Small intestine (tissue), 7 donors: ENCODE data around the gene PDCD4. TPM values are rescaled to one million over a fixed set of nuclear protein-coding genes. Genes with fewer than 3 reads are reported as not detected.
A peak's percentile ranks its signal among the peaks of the same experiment; 100 is the strongest.

Experiments used
- DNase-seq, 2 donors: peaks; one replicate each; pipeline versions ENCODE4 v3.0.0 to v3.0.0-alpha.2; 2013
- FAIRE-seq: peaks from 2 replicates; lab custom pipeline; 2012; peaks lifted over from hg19 to GRCh38; lab: Jason Lieb, UNC
- H3K27ac ChIP-seq, 3 donors: one replicate each; pipeline ENCODE4 v1.5.1; 2013; ENCODE audit warnings: low read length in 2 of 3, mild to moderate bottlenecking in 2 of 3, control low read depth in 1 of 3, inconsistent platforms in 1 of 3, low read depth in 1 of 3, moderate library complexity in 1 of 3
- H3K27me3 ChIP-seq, 3 donors: one replicate each; pipeline ENCODE4 v1.6.1; 2013; ENCODE audit warnings: low read length in 3 of 3, inconsistent platforms in 1 of 3; ENCODE audit not compliant: control insufficient read depth in 3 of 3, insufficient read depth in 3 of 3
- H3K36me3 ChIP-seq, 3 donors: one replicate each; pipeline ENCODE4 v1.6.1; 2013; ENCODE audit warnings: low read length in 3 of 3, inconsistent platforms in 1 of 3, low read depth in 1 of 3, mild to moderate bottlenecking in 1 of 3, moderate library complexity in 1 of 3; ENCODE audit not compliant: control insufficient read depth in 3 of 3, insufficient read depth in 2 of 3
- H3K4me1 ChIP-seq, 3 donors: one replicate each; pipeline ENCODE4 v1.6.1; 2013; ENCODE audit warnings: low read length in 2 of 3, inconsistent platforms in 1 of 3, low read depth in 1 of 3, mild to moderate bottlenecking in 1 of 3, moderate library complexity in 1 of 3; ENCODE audit not compliant: control insufficient read depth in 3 of 3, insufficient read depth in 2 of 3
- H3K4me3 ChIP-seq, 3 donors: one replicate each; pipeline ENCODE4 v1.5.1; 2013; ENCODE audit warnings: low read length in 3 of 3, control low read depth in 1 of 3, inconsistent platforms in 1 of 3, low read depth in 1 of 3, mild to moderate bottlenecking in 1 of 3, moderate library complexity in 1 of 3
- H3K9me3 ChIP-seq, 2 donors: one replicate each; pipeline ENCODE4 v1.6.1; 2013; ENCODE audit warnings: low read depth in 1 of 2, low read length in 1 of 2; ENCODE audit not compliant: control insufficient read depth in 2 of 2, insufficient read depth in 1 of 2
- WGBS, 3 donors: extraction: QIAGEN DNeasy Blood & Tissue Kit; methylation state at CpG; one replicate each; pipeline ENCODE4 v1.1.7; 2013; 5-methylcytosine and 5-hydroxymethylcytosine counted together
- polyA plus RNA-seq, 4 donors: library from polyadenylated mRNA; stranded (reverse) in 3 of 4; unstranded in 1 of 4; fragments of 200-250 nt in 3 of 4; fragments of 120-200 nt in 1 of 4; gene quantifications; one replicate each; pipeline versions ENCODE4 v1.2.1 to v1.2.3, GENCODE V29; 2013
- donor health status: healthy with polysubstance abuse.
- donor health status: control.
- donor health status: control.
- donor health status: Bipolar disorder and iron deficiency.
- donor health status: healthy.

PDCD4 gene
- polyA plus RNA-seq, 4 donors, result 111 to 346 (median 216) TPM

GRCh38 chr10:110860576-110861241 lies 11.0 kb upstream of the PDCD4 start:
- H3K4me1 ChIP-seq, result peaks cover 30 to 69% (median 36%) of the 10 kb centered on the region in 3 donors
- peak; percentile 69 to 73 for DNase-seq

DNA sequence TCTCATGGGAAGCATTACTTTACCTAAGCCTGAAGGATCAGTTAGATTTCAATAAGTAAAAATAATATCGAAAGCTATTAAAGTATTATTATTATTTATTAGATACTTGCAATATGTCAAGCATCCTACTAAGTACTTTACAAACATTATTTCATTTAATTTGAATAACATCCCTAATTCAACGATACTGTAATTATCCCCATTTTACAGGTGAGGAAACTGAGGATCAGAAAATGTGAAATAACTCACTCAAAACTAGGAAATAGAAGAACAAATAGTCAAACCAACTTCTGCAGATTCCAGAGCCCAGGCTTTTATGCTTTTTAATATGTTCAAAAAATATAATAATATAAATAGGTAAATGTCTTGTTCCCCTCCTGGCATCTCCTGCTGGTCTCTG lies 10.3 kb upstream of the PDCD4 start:
- no peaks in the 10 kb centered on the region for H3K9me3 ChIP-seq
- H3K4me3 ChIP-seq, result no peak overlapping the region

More at GRCh38 chr10:110860576-110861241, 11.0 kb upstream of the PDCD4 start:
- Histone ChIP-seq H3K36me3 (no peaks in the 10 kb centered on the region), H3K4me3 (no peak overlapping the region), H3K9me3 (no peaks in the 10 kb centered on the region), H3K27ac (peak overlapping the region; percentile 85 to 95 (median 91)), H3K27me3 (no peaks in the 10 kb centered on the region)
- FAIRE-seq, result no peak
- WGBS, 3 donors, result 35 to 61% (median 47%) methylated on average over 7 of the region's 7 CpGs

GRCh38 chr10:110861930-110862649 lies 9.6 kb upstream of the PDCD4 start:
- no peaks in the 10 kb centered on the region for H3K36me3 ChIP-seq
- no peaks in the 10 kb centered on the region for H3K9me3 ChIP-seq
- H3K4me3 ChIP-seq, result no peak overlapping the region
- peaks cover 30 to 71% (median 45%) of the 10 kb centered on the region in 3 donors for H3K4me1 ChIP-seq
- H3K27me3 ChIP-seq, result no peaks in the 10 kb centered on the region
- FAIRE-seq (no peak), DNase-seq (no peak)
- WGBS, 3 donors, result 80 to 89% (median 83%) methylated on average over 6 of the region's 6 CpGs
- peak overlapping the region in 1 of 3 donors; percentile 57 for H3K27ac ChIP-seq

More for the DNA sequence above, 10.3 kb upstream of the PDCD4 start:
- no peaks in the 10 kb centered on the region for H3K36me3 ChIP-seq
- 94 to 98% (median 95%) methylated on average over 2 of the region's 2 CpGs for WGBS, 3 donors
- DNase-seq, result no peak
- FAIRE-seq, result no peak
- H3K27ac ChIP-seq, result peak overlapping the region; percentile 85 to 95 (median 91)
- H3K4me1 ChIP-seq, result peaks cover 30 to 71% (median 41%) of the 10 kb centered on the region in 3 donors
- H3K27me3 ChIP-seq, result no peaks in the 10 kb centered on the region

- Histone ChIP-seq H3K4me3 (no peak overlapping the region), H3K27ac (peak overlapping the region in 1 of 3 donors; percentile 1), H3K36me3 (no peaks in the 10 kb centered on the region), H3K27me3 (no peaks in the 10 kb centered on the region), H3K9me3 (no peaks in the 10 kb centered on the region), H3K4me1 (peaks cover 24 to 62% (median 43%) of the 10 kb centered on the region in 3 donors)
- WGBS, 3 donors, result 79 to 88% (median 81%) methylated on average over 6 of the region's 6 CpGs
- DNase-seq, result no peak
- no peak for FAIRE-seq
These were observed 8.8 kb upstream of the PDCD4 start for GRCh38 chr10:110862961-110863360.

DNA sequence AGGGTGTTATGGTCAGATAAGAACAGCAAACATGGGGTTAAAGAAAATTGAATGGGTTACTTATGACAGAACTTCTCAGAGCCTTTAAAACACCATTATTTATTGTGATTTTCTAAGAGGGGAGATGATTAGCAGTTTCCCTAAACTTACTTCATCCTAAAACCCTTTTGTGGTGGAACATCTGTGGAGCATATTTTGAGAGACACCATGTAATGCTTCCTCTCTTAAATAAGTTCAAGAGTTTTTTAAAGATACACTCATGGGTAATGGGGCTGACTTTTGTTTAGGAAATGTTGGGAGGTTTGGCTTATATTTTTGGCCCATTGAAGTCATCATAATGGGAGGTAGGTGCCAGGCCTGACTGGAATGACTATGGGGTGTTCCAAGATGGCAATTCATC lies 8.4 kb upstream of the PDCD4 start:
- Histone ChIP-seq H3K27ac (peak overlapping the region in 1 of 3 donors; percentile 99), H3K36me3 (no peaks in the 10 kb centered on the region), H3K27me3 (no peaks in the 10 kb centered on the region), H3K9me3 (no peaks in the 10 kb centered on the region), H3K4me3 (no peak overlapping the region), H3K4me1 (peaks cover 21 to 58% (median 46%) of the 10 kb centered on the region in 3 donors)
- no peak for FAIRE-seq
- no peak for DNase-seq

- no peak for DNase-seq
- H3K4me1 ChIP-seq, result peaks cover 21 to 52% (median 46%) of the 10 kb centered on the region in 3 donors
- H3K36me3 ChIP-seq, result no peaks in the 10 kb centered on the region
- WGBS, 3 donors, result 84 to 93% (median 92%) methylated on average over 2 of the region's 2 CpGs
- H3K27me3 ChIP-seq, result no peaks in the 10 kb centered on the region
- no peak overlapping the region for H3K4me3 ChIP-seq
- no peaks in the 10 kb centered on the region for H3K9me3 ChIP-seq
- H3K27ac ChIP-seq, result peak overlapping the region in 2 of 3 donors; percentile 90 to 99
- no peak for FAIRE-seq
These were observed 7.8 kb upstream of the PDCD4 start for GRCh38 chr10:110863956-110864355.

DNA sequence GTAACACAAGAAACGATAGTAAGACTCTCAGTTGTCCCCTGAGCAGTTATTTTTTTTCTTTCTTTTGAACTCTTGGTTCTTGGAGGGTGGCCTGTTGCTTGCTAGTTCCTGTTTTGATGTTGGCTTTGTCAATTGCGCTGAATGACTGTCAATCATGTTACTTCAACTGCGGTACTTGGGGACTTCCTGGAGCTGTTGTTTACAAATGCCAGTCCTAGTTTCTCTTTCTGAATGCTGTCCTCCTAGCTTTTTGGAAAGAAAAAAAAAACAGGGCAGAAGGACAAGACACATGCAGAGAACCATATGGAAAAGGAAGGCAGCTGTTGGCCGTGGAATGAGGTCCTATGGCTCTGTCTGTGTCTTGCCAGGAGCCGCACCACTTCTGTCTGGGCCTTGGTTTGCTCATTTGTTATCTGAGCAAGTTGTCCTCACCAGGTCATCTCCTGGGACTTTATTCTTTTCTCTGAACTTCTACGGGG lies 7.0 kb upstream of the PDCD4 start:
- no peaks in the 10 kb centered on the region for H3K27me3 ChIP-seq
- no peaks in the 10 kb centered on the region for H3K36me3 ChIP-seq
- 15 to 24% (median 23%) methylated on average over 6 of the region's 6 CpGs for WGBS, 3 donors
- DNase-seq (peak; percentile 49 to 87), FAIRE-seq (peak; percentile 15)
- H3K9me3 ChIP-seq, result no peaks in the 10 kb centered on the region
- peak overlapping the region; percentile 77 to 99 (median 90) for H3K27ac ChIP-seq
- peaks cover 14 to 44% (median 40%) of the 10 kb centered on the region in 3 donors for H3K4me1 ChIP-seq
- H3K4me3 ChIP-seq, result no peak overlapping the region

DNA sequence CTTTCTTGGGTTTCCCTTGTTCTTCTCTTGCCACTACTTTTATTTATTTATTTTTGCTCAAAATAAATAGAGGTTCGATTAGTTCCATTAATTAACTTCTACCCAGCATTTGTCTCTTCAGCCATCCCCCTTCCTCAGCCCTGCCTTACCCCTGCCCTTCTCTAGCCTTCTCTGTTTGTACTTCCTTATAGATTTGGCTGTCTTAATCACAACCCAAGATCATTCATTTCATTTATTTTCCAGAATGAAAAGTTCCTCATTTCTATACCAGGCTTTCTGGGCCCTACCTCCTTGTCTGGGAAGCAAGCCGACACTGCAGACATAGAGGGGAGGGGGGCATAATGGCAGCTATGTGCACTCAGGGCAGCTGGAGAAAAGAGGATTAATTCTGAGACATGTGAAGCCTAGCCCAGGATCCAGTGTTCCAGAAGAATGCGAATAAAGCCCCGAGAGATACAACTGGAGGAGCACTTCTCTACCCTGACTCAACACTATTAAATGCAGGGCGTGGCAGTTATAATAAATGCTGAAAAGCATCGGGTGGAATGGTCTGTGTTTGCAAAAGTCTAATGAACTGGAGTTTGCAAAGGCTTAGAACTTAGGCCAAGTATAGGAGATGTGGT lies 6.4 kb upstream of the PDCD4 start:
- Histone ChIP-seq H3K27me3 (no peaks in the 10 kb centered on the region), H3K36me3 (peaks cover 0 to 3% (median 0%) of the 10 kb centered on the region in 3 donors), H3K9me3 (no peaks in the 10 kb centered on the region), H3K4me3 (no peak overlapping the region), H3K4me1 (peaks cover 8 to 38% (median 37%) of the 10 kb centered on the region in 3 donors), H3K27ac (peak overlapping the region; percentile 77 to 99 (median 90))
- FAIRE-seq (no peak), DNase-seq (peak; percentile 64 to 84)
- WGBS, 3 donors, result 9 to 22% (median 19%) methylated on average over 6 of the region's 6 CpGs
